HCT116 (cell line): ENCODE results near the gene PAX5. TPM values are rescaled to one million over a fixed set of nuclear protein-coding genes. Genes with fewer than 3 reads are reported as not detected.

Experiments
- ATAC-seq: fragments of 200-7000 bp; cut with Tn5 transposase; 2 replicates; pipeline ENCODE4 v1.9.1; 2020; ENCODE audit warnings: mild to moderate bottlenecking, moderate library complexity
- BruUV-seq: library from RNA; stranded (reverse); fragments of 400-500 nt; replicated peaks from 2 replicates; lab custom pipeline; 2021; lab: Mats Ljungman, UMichigan
- CTCF ChIA-PET: fragments of 300-600 bp; sonication (Branson Sonifier 250); formaldehyde crosslinking; loops from one replicate; lab custom pipeline; 2021; ENCODE audit warnings: antibody characterized with exemption; lab: Charles Lee
- POLR2A ChIA-PET: fragments of 300-600, 350-600 bp; sonication (Branson Sonifier 250); formaldehyde crosslinking; loops from one replicate; lab custom pipeline; 2021; ENCODE audit warnings: antibody characterized with exemption; lab: Charles Lee
- RAD21 ChIA-PET, 2 experiments: fragments of 300-600 bp; sonication (Branson Sonifier 250); formaldehyde crosslinking; loops; one replicate each; lab custom pipeline; 2023; ENCODE audit warnings: low total read pairs in 2 of 2; ENCODE audit not compliant: uncharacterized antibody in 2 of 2, unreplicated experiment in 2 of 2, low non-redundant PET in 1 of 2; lab: Charles Lee
- DNase-seq: peaks from one replicate; pipeline ENCODE4 v3.0.0-alpha.2; 2010; ENCODE audit warnings: low read depth, low spot score
- H2AFZ ChIP-seq: fragments of 200-600 bp; shearing (Covaris generic), sonication (generic); 2 replicates; pipeline ENCODE4 v1.6.1; 2017; ENCODE audit warnings: low read depth, mixed run types, mixed read lengths, antibody characterized with exemption, low read length; ENCODE audit not compliant: poor library complexity, severe bottlenecking
- H3K27ac ChIP-seq: 2 replicates; pipeline ENCODE4 v1.5.1; 2012; ENCODE audit warnings: low read depth, low read length
- H3K27me3 ChIP-seq: fragments of 200-600 bp; sonication (generic); 2 replicates; pipeline ENCODE4 v1.6.1; 2016; ENCODE audit warnings: mixed run types, low read length, mixed read lengths; ENCODE audit not compliant: insufficient read depth
- H3K36me3 ChIP-seq, 2 experiments: fragments of 200-500 bp in 1 of 2; fragments of 200-600 bp in 1 of 2; sonication (Bioruptor generic) in 1 of 2; sonication (generic) in 1 of 2; 2 replicates each; pipeline versions ENCODE4 v1.5.1 to v1.6.1; 2014 to 2016; ENCODE audit warnings: low read length in 2 of 2, inconsistent platforms in 1 of 2, mixed read lengths in 1 of 2, mixed run types in 1 of 2; ENCODE audit not compliant: insufficient read depth in 2 of 2, control insufficient read depth in 1 of 2
- H3K4me1 ChIP-seq, 2 experiments: fragments of 200-600 bp in 1 of 2; sonication (generic) in 1 of 2; 2 replicates each; pipeline versions ENCODE4 v1.5.1 to v1.6.1; 2012 to 2017; ENCODE audit warnings: low read length in 2 of 2, inconsistent platforms in 1 of 2, mild to moderate bottlenecking in 1 of 2, mixed read lengths in 1 of 2, mixed run types in 1 of 2, moderate library complexity in 1 of 2; ENCODE audit not compliant: insufficient read depth in 2 of 2, control insufficient read depth in 1 of 2
- H3K4me2 ChIP-seq: fragments of 200-600 bp; sonication (generic); 2 replicates; pipeline ENCODE4 v1.6.1; 2017; ENCODE audit warnings: mixed run types, low read length, mixed read lengths
- H3K4me3 ChIP-seq, 2 experiments: fragments of 200-600 bp in 1 of 2; sonication (generic) in 1 of 2; replicated peaks in 1 of 2; 2 replicates each; pipeline ENCODE4 v1.5.1; 2011 to 2016; ENCODE audit warnings: low read length in 2 of 2, control low read depth in 1 of 2, low read depth in 1 of 2, mild to moderate bottlenecking in 1 of 2, mixed read lengths in 1 of 2, mixed run types in 1 of 2
- H3K79me2 ChIP-seq: fragments of 200-600 bp; sonication (generic); 2 replicates; pipeline ENCODE4 v1.6.1; 2017; ENCODE audit warnings: mild to moderate bottlenecking, mixed run types, low read length, moderate library complexity, mixed read lengths; ENCODE audit not compliant: insufficient read depth
- H3K9ac ChIP-seq: fragments of 200-600 bp; sonication (generic); 2 replicates; pipeline ENCODE4 v1.6.1; 2016; ENCODE audit warnings: low read length, mixed read lengths
- H3K9me2 ChIP-seq: fragments of 200-600 bp; sonication (generic), shearing (Covaris generic); 2 replicates; pipeline ENCODE4 v1.6.1; 2017; ENCODE audit warnings: mixed run types, mild to moderate bottlenecking, moderate library complexity; ENCODE audit not compliant: insufficient read depth
- H3K9me3 ChIP-seq, 2 experiments: fragments of 200-500 bp in 1 of 2; fragments of 200-600 bp in 1 of 2; sonication (Bioruptor generic) in 1 of 2; sonication (generic) in 1 of 2; 2 replicates each; pipeline ENCODE4 v1.6.1; 2014 to 2017; ENCODE audit warnings: low read length in 2 of 2, mixed read lengths in 2 of 2, inconsistent platforms in 1 of 2, low read depth in 1 of 2, mild to moderate bottlenecking in 1 of 2, mixed run types in 1 of 2, moderate library complexity in 1 of 2; ENCODE audit not compliant: control insufficient read depth in 1 of 2, insufficient read depth in 1 of 2
- H4K20me1 ChIP-seq: fragments of 200-600 bp; sonication (generic), shearing (Covaris generic); 2 replicates; pipeline ENCODE4 v1.6.1; 2017; ENCODE audit warnings: mixed run types, mild to moderate bottlenecking, moderate library complexity; ENCODE audit not compliant: insufficient read depth
- ATF3 ChIP-seq: IDR thresholded peaks from 2 replicates; pipeline ENCODE4 v1.6.1; 2012
- CBX3 ChIP-seq: IDR thresholded peaks from 2 replicates; pipeline ENCODE4 v1.6.1; 2012; ENCODE audit warnings: low read depth
- CEBPB ChIP-seq: IDR thresholded peaks from 2 replicates; pipeline ENCODE4 v1.6.1; 2012; ENCODE audit warnings: low read depth
- CTCF ChIP-seq, 3 experiments: fragments of 200-600 bp in 1 of 3; sonication (generic) in 1 of 3; IDR thresholded peaks in 2 of 3; conservative IDR thresholded peaks in 1 of 3; 2 replicates each; pipeline ENCODE4 v1.5.1; 2012 to 2017; ENCODE audit warnings: low read depth in 2 of 3, low read length in 2 of 3, antibody characterized with exemption in 1 of 3, borderline replicate concordance in 1 of 3, control low read depth in 1 of 3, mild to moderate bottlenecking in 1 of 3, mixed read lengths in 1 of 3, mixed run types in 1 of 3, moderate library complexity in 1 of 3; ENCODE audit not compliant: insufficient read depth in 1 of 3
- EGR1 ChIP-seq: IDR thresholded peaks from 2 replicates; pipeline ENCODE4 v1.6.1; 2012; ENCODE audit warnings: low read depth
- ELF1 ChIP-seq: IDR thresholded peaks from 2 replicates; pipeline ENCODE4 v1.6.1; 2012; ENCODE audit warnings: low read depth, borderline replicate concordance
- EZH2 ChIP-seq: fragments of 200-600 bp; sonication (generic); IDR thresholded peaks from 2 replicates; pipeline ENCODE4 v1.6.1; 2017; ENCODE audit warnings: antibody characterized with exemption, mixed run types
- EZH2phosphoT487 ChIP-seq: fragments of 200-600 bp; IDR thresholded peaks from 2 replicates; pipeline ENCODE4 v1.6.1; 2018; ENCODE audit warnings: antibody characterized with exemption, borderline replicate concordance
- FOSL1 ChIP-seq: IDR thresholded peaks from 2 replicates; pipeline ENCODE4 v1.6.1; 2012; ENCODE audit warnings: low read depth
- JUND ChIP-seq: IDR thresholded peaks from 2 replicates; pipeline ENCODE4 v1.6.1; 2012
- MAX ChIP-seq: IDR thresholded peaks from 2 replicates; pipeline ENCODE4 v1.6.1; 2012
- POLR2A ChIP-seq: IDR thresholded peaks from 2 replicates; pipeline ENCODE4 v1.7.0; 2011; ENCODE audit warnings: borderline replicate concordance; ENCODE audit not compliant: insufficient read depth, insufficient read length; ENCODE audit errors: extremely low read depth
- POLR2AphosphoS5 ChIP-seq: IDR thresholded peaks from 2 replicates; pipeline ENCODE4 v1.6.1; 2011; ENCODE audit warnings: mild to moderate bottlenecking, low read depth, low read length, moderate library complexity
- RAD21 ChIP-seq: IDR thresholded peaks from 2 replicates; pipeline ENCODE4 v1.6.1; 2012; ENCODE audit warnings: low read depth, mild to moderate bottlenecking
- SIN3A ChIP-seq: IDR thresholded peaks from 2 replicates; pipeline ENCODE4 v1.6.1; 2012; ENCODE audit warnings: low read depth
- SP1 ChIP-seq: IDR thresholded peaks from 2 replicates; pipeline ENCODE4 v1.6.1; 2012; ENCODE audit warnings: low read depth
- SRF ChIP-seq: IDR thresholded peaks from 2 replicates; pipeline ENCODE4 v1.6.1; 2012; ENCODE audit warnings: low read depth
- TCF7L2 ChIP-seq: IDR thresholded peaks from 2 replicates; pipeline ENCODE4 v1.7.0; 2011; ENCODE audit warnings: borderline replicate concordance, inconsistent platforms; ENCODE audit not compliant: insufficient read depth, insufficient read length; ENCODE audit errors: extremely low read depth
- YY1 ChIP-seq: IDR thresholded peaks from 2 replicates; pipeline ENCODE4 v1.6.1; 2011; ENCODE audit warnings: low read length, low read depth, moderate library complexity, mild to moderate bottlenecking; ENCODE audit not compliant: insufficient replicate concordance; ENCODE audit errors: extremely low read depth
- ZBTB33 ChIP-seq: IDR thresholded peaks from 2 replicates; pipeline ENCODE4 v1.6.1; 2011; ENCODE audit warnings: mild to moderate bottlenecking, low read length, moderate library complexity; ENCODE audit not compliant: insufficient replicate concordance; ENCODE audit errors: extremely low read depth
- ZFX ChIP-seq: fragments of 450-650 bp; IDR thresholded peaks from 2 replicates; pipeline ENCODE4 v1.6.1; 2017
- ZNF274 ChIP-seq: fragments of 200-500 bp; sonication (Bioruptor generic); IDR thresholded peaks from 2 replicates; pipeline ENCODE4 v1.6.1; 2014; ENCODE audit warnings: mild to moderate bottlenecking, low read depth, low read length, inconsistent platforms
- intact Hi-C: fragments of 100-400 bp; cut with micrococcal nuclease; formaldehyde crosslinking; loops from 2 replicates; pipeline ENCODE4 v1.10.0; 2022
- total RNA-seq: library from RNA; stranded (reverse); gene quantifications from one replicate; pipeline ENCODE4 v1.2.1, GENCODE V29; 2021; ENCODE audit not compliant: unreplicated experiment

Gene PAX5
- total RNA-seq, 1 experiment from 2014 or later = 0.17 TPM

- no peak for TF ChIP-seq CTCF (IDR thresholded peaks at IDR 0.05 in 2 of 3, conservative IDR thresholded peaks at IDR 0.05 in 1 of 3; ENCODE audit: borderline replicate concordance in 1 of 3, insufficient read depth in 1 of 3, low read depth in 2 of 3, low read length in 2 of 3)
- no peak for TF ChIP-seq FOSL1
- TF ChIP-seq SRF = no peak
- no peak for TF ChIP-seq CEBPB
- TF ChIP-seq RAD21 = no peak
- TF ChIP-seq ZFX = no peak
- TF ChIP-seq POLR2A = no peak
- TF ChIP-seq EZH2phosphoT487 = no peak
- TF ChIP-seq TCF7L2 = no peak
- TF ChIP-seq ATF3 = no peak
These were observed 1.4 kb downstream of the PAX5 start (continued) for GRCh38 chr9:37032713-37033112.

GRCh38 chr9:37031902-37032301 lies 2.2 kb downstream of the PAX5 start:
- no peaks in the 10 kb centered on the region for H3K27me3 ChIP-seq
- ChIA-PET CTCF (no interaction called here), POLR2A (no interaction called here)

More at GRCh38 chr9:37031902-37032301, 2.2 kb downstream of the PAX5 start:
- no peak for ATAC-seq
- no peaks in the 10 kb centered on the region for H3K9me2 ChIP-seq
- H3K9me3 ChIP-seq = no peaks in the 10 kb centered on the region
- intact Hi-C loops = no loop called here
- no peak for DNase-seq
- no TSS peak for BruUV-seq
- no peak overlapping the region for H3K4me2 ChIP-seq
- TF ChIP-seq YY1 (no peak), ZBTB33 (no peak), MAX (no peak), EZH2 (no peak), SIN3A (no peak), RAD21 (no peak), SRF (no peak), ZFX (no peak), JUND (no peak), FOSL1 (no peak), ZNF274 (no peak), ATF3 (no peak), SP1 (no peak), ELF1 (no peak), POLR2A (no peak), EGR1 (no peak), POLR2AphosphoS5 (no peak), CBX3 (no peak)
- no peaks in the 10 kb centered on the region for H3K36me3 ChIP-seq
- no peak overlapping the region for H3K27ac ChIP-seq
- no peak overlapping the region for H2AFZ ChIP-seq
- RAD21 ChIA-PET = no interaction called here
- no peaks in the 10 kb centered on the region for H4K20me1 ChIP-seq
- H3K79me2 ChIP-seq = no peaks in the 10 kb centered on the region
- peaks cover 0 to 6% of the 10 kb centered on the region in 2 experiments; a peak in 2 of 4 replicates for H3K4me1 ChIP-seq
- no peak overlapping the region for H3K9ac ChIP-seq
- no peak overlapping the region for H3K4me3 ChIP-seq
